Measurements from ENCODE around the gene PPARG. TPM values are rescaled to one million over a fixed set of nuclear protein-coding genes. Genes with fewer than 3 reads are reported as not detected.

PPARG gene
- total and polyA plus RNA-seq, 2 experiments from 2014 or later, result 0.15 to 0.42 TPM

DNA sequence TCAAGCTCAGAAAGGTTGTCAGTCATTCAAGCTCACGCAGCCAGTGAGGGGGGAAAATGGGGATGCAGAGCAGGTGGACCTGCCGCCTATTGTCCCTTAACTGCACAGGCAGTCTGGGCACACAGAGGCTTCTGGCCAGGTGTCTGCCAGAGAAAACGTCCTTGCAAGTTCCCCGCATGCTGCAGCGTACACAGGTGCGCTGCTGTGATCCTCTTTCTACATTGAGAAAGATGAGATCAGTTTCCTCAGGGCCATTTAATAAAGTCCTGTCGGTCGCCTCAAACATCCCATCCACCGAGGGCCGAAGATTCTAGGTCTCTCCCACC is 195.0 kb downstream of the PPARG start (continued):
- TF ChIP-seq ZNF462 (CRISPR knock-in tag; IDR thresholded peaks at IDR 0.05) (no peak), NANOG (IDR thresholded peaks at IDR 0.05; ENCODE audit: borderline replicate concordance) (no peak), POLR2AphosphoS5 (IDR thresholded peaks at IDR 0.05; ENCODE audit: low read depth) (no peak), CREB1 (CRISPR knock-in tag; IDR thresholded peaks at IDR 0.05; ENCODE audit: low read depth) (no peak)

Small RNA genes lying within 50 kb of the gene (small RNA-seq; reads per million reads assigned to genes)
- not detected for gene AC091492.1 (ENCODE audit: low replicate concordance)

Other genes starting within 250 kb of the PPARG start
- gene TIMP4, start 130.2 kb upstream of the PPARG start, total RNA-seq (2014; rRNA removed; shearing (Covaris generic)), result 11.1 and 16.1 TPM in 2 replicates
- gene TIMP4, start 130.2 kb upstream of the PPARG start, polyA plus RNA-seq (2016; fragmentation: Nextera tagmentation; extraction: Ambion mirVana), result 6.7 and 6.9 TPM in 2 replicates
- 25.8 and 27.7 TPM in 2 replicates for gene TSEN2, start 195.4 kb downstream of the PPARG start, total RNA-seq (2014; rRNA removed; shearing (Covaris generic))
- 24.1 and 30.0 TPM in 2 replicates for gene TSEN2, start 195.4 kb downstream of the PPARG start, polyA plus RNA-seq (2016; fragmentation: Nextera tagmentation; extraction: Ambion mirVana)